ENCODE measurements around the gene FOXP3. TPM values are rescaled to one million over a fixed set of nuclear protein-coding genes. Genes with fewer than 3 reads are reported as not detected.

Gene FOXP3
- polyA plus RNA-seq, 3 donors: 0.10 TPM; not detected in 2

- TF ChIP-seq CTCF (IDR thresholded peaks at IDR 0.05): no peak
- Histone ChIP-seq H3K27ac (ENCODE audit: low read depth in 1 of 2, low read length in 2 of 2) (no peak overlapping the region), H3K4me2 (replicated peaks; ENCODE audit: extremely low read depth, low read length, poor library complexity, severe bottlenecking) (no peak overlapping the region), H3K27me3 (ENCODE audit: control insufficient read depth in 2 of 2, insufficient read depth in 2 of 2, low read length in 2 of 2) (no peaks in the 10 kb centered on the region), H2AFZ (ENCODE audit: insufficient read depth, low read depth, low read length, poor library complexity, severe bottlenecking) (no peak overlapping the region), H3K4me1 (ENCODE audit: control insufficient read depth in 1 of 2, insufficient read depth in 2 of 2, low read length in 2 of 2) (peaks cover 8 to 9% of the 10 kb centered on the region in 2 donors), H3K4me3 (replicated peaks in 1 of 3; ENCODE audit: low read depth in 2 of 3, low read length in 3 of 3) (no peak overlapping the region), H3K9me3 (replicated peaks in 1 of 2; ENCODE audit: control insufficient read depth in 1 of 2, insufficient read depth in 1 of 2, low read length in 2 of 2) (no peaks in the 10 kb centered on the region), H3K79me2 (ENCODE audit: insufficient read depth, low read length) (peaks cover 16% of the 10 kb centered on the region), H3K9ac (ENCODE audit: insufficient read depth, low read length, poor library complexity, severe bottlenecking) (no peak overlapping the region), H3K36me3 (replicated peaks in 1 of 2; ENCODE audit: control insufficient read depth in 1 of 2, insufficient read depth in 2 of 2, low read length in 2 of 2) (no peaks in the 10 kb centered on the region), H4K20me1 (ENCODE audit: insufficient read depth, low read length) (no peaks in the 10 kb centered on the region)
- intact Hi-C loops (cut with micrococcal nuclease): no loop called here
- peaks cover 0 to 3% (median 0%) of the 10 kb centered on the region in 7 donors for H3K9me3 Mint-ChIP-seq
- WGBS (ENCODE audit: insufficient coverage): 100% methylated on average over 8 of the region's 19 CpGs
- H3K4me1 Mint-ChIP-seq: peaks cover 29% of the 10 kb centered on the region
- H3K4me3 Mint-ChIP-seq: no peak overlapping the region
- H3K36me3 Mint-ChIP-seq: peaks cover 3 to 5% of the 10 kb centered on the region in 2 donors
- DNase-seq: no peak
- no peak overlapping the region for H3K27ac Mint-ChIP-seq
- peaks cover 0 to 7% (median 5%) of the 10 kb centered on the region in 3 donors for H3K27me3 Mint-ChIP-seq (ENCODE audit: low read depth in 3 of 3)
Measured at GRCh38 chrX:49276671-49277534, 12.4 kb upstream of the FOXP3 start.

GRCh38 chrX:49276207-49276606 is 11.7 kb upstream of the FOXP3 start:
- no peak overlapping the region for H3K27ac Mint-ChIP-seq
- no peak for DNase-seq

More at GRCh38 chrX:49276207-49276606, 11.7 kb upstream of the FOXP3 start:
- H3K9ac ChIP-seq (ENCODE audit: insufficient read depth, low read length, poor library complexity, severe bottlenecking): no peak overlapping the region
- H3K79me2 ChIP-seq (ENCODE audit: insufficient read depth, low read length): peaks cover 23% of the 10 kb centered on the region
- intact Hi-C loops (cut with micrococcal nuclease): no loop called here
- peaks cover 3 to 5% of the 10 kb centered on the region in 2 donors for H3K36me3 Mint-ChIP-seq
- H3K27ac ChIP-seq (ENCODE audit: low read depth in 1 of 2, low read length in 2 of 2): no peak overlapping the region
- peaks cover 35% of the 10 kb centered on the region for H3K4me1 Mint-ChIP-seq
- H4K20me1 ChIP-seq (ENCODE audit: insufficient read depth, low read length): no peaks in the 10 kb centered on the region
- H3K4me3 Mint-ChIP-seq: no peak overlapping the region
- H3K4me1 ChIP-seq (ENCODE audit: control insufficient read depth in 1 of 2, insufficient read depth in 2 of 2, low read length in 2 of 2): peaks cover 15 to 16% of the 10 kb centered on the region in 2 donors
- no peak overlapping the region for H2AFZ ChIP-seq (ENCODE audit: insufficient read depth, low read depth, low read length, poor library complexity, severe bottlenecking)
- peaks cover 0 to 3% (median 0%) of the 10 kb centered on the region in 7 donors for H3K9me3 Mint-ChIP-seq
- H3K9me3 ChIP-seq (replicated peaks in 1 of 2; ENCODE audit: control insufficient read depth in 1 of 2, insufficient read depth in 1 of 2, low read length in 2 of 2): no peaks in the 10 kb centered on the region
- no peaks in the 10 kb centered on the region for H3K27me3 ChIP-seq (ENCODE audit: control insufficient read depth in 2 of 2, insufficient read depth in 2 of 2, low read length in 2 of 2)
- peaks cover 0 to 7% (median 5%) of the 10 kb centered on the region in 3 donors for H3K27me3 Mint-ChIP-seq (ENCODE audit: low read depth in 3 of 3)
- TF ChIP-seq CTCF (IDR thresholded peaks at IDR 0.05): no peak
- no peak overlapping the region for H3K4me3 ChIP-seq (replicated peaks in 1 of 3; ENCODE audit: low read depth in 2 of 3, low read length in 3 of 3)
- no CpG with 5 or more reads among the region's 1 CpG for WGBS (ENCODE audit: insufficient coverage)
- H3K36me3 ChIP-seq (replicated peaks in 1 of 2; ENCODE audit: control insufficient read depth in 1 of 2, insufficient read depth in 2 of 2, low read length in 2 of 2): no peaks in the 10 kb centered on the region
- no peak overlapping the region for H3K4me2 ChIP-seq (replicated peaks; ENCODE audit: extremely low read depth, low read length, poor library complexity, severe bottlenecking)

Measured in CD14-positive monocyte (primary cell).